GM12878 (cell line): Measurements from ENCODE around the gene ETV6. TPM values are rescaled to one million over a fixed set of nuclear protein-coding genes. Genes with fewer than 3 reads are reported as not detected.

Source experiments
- ATAC-seq: fragments of 200-7000 bp; cut with Tn5 transposase; 3 replicates; pipeline ENCODE4 v1.9.1; 2020; ENCODE audit warnings: mild to moderate bottlenecking, moderate library complexity
- BruUV-seq: library from RNA; stranded (reverse); fragments of 400-500 nt; replicated peaks from 2 replicates; lab custom pipeline; 2021; lab: Mats Ljungman, UMichigan
- CTCF ChIA-PET: fragments of 300-600 bp; sonication (Branson Sonifier 250); formaldehyde crosslinking; extraction: SDS; loops from one replicate; lab custom pipeline; 2021; ENCODE audit warnings: inconsistent platforms; lab: Yijun Ruan, JAX
- POLR2A ChIA-PET: fragments of 350-600 bp; formaldehyde crosslinking; extraction: SDS; loops from one replicate; lab custom pipeline; 2021; ENCODE audit warnings: inconsistent platforms; lab: Charles Lee
- RAD21 ChIA-PET: fragments of 300-600 bp; sonication (Branson Sonifier 250); formaldehyde crosslinking; loops from one replicate; lab custom pipeline; 2023; ENCODE audit warnings: antibody characterized with exemption; ENCODE audit not compliant: unreplicated experiment; lab: Charles Lee
- SMC1A ChIA-PET: fragments of 300-600 bp; sonication (Branson Sonifier 250); formaldehyde crosslinking; loops from one replicate; lab custom pipeline; 2023; ENCODE audit not compliant: unreplicated experiment, uncharacterized antibody; lab: Charles Lee
- DNase-seq: peaks from one replicate; pipeline ENCODE4 v3.0.0-alpha.2; 2011; ENCODE audit warnings: low read depth, low spot score
- FAIRE-seq: peaks from 3 replicates; lab custom pipeline; 2011; peaks lifted over from hg19 to GRCh38; lab: Jason Lieb, UNC
- H2AFZ ChIP-seq: 2 replicates; pipeline ENCODE4 v1.6.0; 2011; ENCODE audit warnings: low read depth, low read length, control low read depth; ENCODE audit not compliant: control insufficient read depth
- H3K27ac ChIP-seq: 2 replicates; pipeline ENCODE4 v1.5.1; 2011; ENCODE audit warnings: control low read depth; ENCODE audit not compliant: control insufficient read depth, insufficient read depth
- H3K27me3 ChIP-seq, 2 experiments: replicated peaks in 1 of 2; 2 replicates each; pipeline versions ENCODE4 v1.6.0 to v1.6.1; 2011; ENCODE audit warnings: low read length in 1 of 2; ENCODE audit not compliant: control insufficient read depth in 2 of 2, insufficient read depth in 2 of 2
- H3K36me3 ChIP-seq, 2 experiments: 2 replicates each; pipeline ENCODE4 v1.5.1; 2011; ENCODE audit warnings: low read length in 1 of 2; ENCODE audit not compliant: control insufficient read depth in 2 of 2, insufficient read depth in 2 of 2
- H3K4me1 ChIP-seq: 2 replicates; pipeline ENCODE4 v1.6.1; 2011; ENCODE audit warnings: mild to moderate bottlenecking, low read length, moderate library complexity, mixed read lengths; ENCODE audit not compliant: control insufficient read depth, insufficient read depth
- H3K4me2 ChIP-seq: 2 replicates; pipeline ENCODE4 v1.6.0; 2011; ENCODE audit warnings: control low read depth; ENCODE audit not compliant: control insufficient read depth, insufficient read depth
- H3K4me3 ChIP-seq: fragments of 200-600 bp; sonication (generic); 2 replicates; pipeline ENCODE4 v1.5.1; 2016
- H3K79me2 ChIP-seq: 2 replicates; pipeline ENCODE4 v1.6.0; 2011; ENCODE audit warnings: low read length; ENCODE audit not compliant: control insufficient read depth, insufficient read depth
- H3K9ac ChIP-seq: 2 replicates; pipeline ENCODE4 v1.8.0; 2011; ENCODE audit warnings: low read length, control low read depth, mixed read lengths; ENCODE audit not compliant: control insufficient read depth, insufficient read depth
- H3K9me3 ChIP-seq: replicated peaks from 3 replicates; pipeline ENCODE4 v1.5.1; 2011; ENCODE audit warnings: mild to moderate bottlenecking, low read length; ENCODE audit not compliant: control insufficient read depth, insufficient read depth
- H4K20me1 ChIP-seq: 2 replicates; pipeline ENCODE4 v1.6.0; 2011; ENCODE audit not compliant: control insufficient read depth, insufficient read depth
- ASH2L ChIP-seq: fragments of 300-600, 200-600 bp; sonication (generic); IDR thresholded peaks from 2 replicates; pipeline ENCODE4 v1.6.1; 2017; ENCODE audit warnings: low read depth, mild to moderate bottlenecking, borderline replicate concordance
- POLR2A ChIP-seq: IDR thresholded peaks from 2 replicates; pipeline ENCODE4 v1.6.1; 2011; ENCODE audit warnings: low read depth, mild to moderate bottlenecking, low read length
- SMAD1 ChIP-seq: fragments of 450-650 bp; IDR thresholded peaks from 2 replicates; pipeline ENCODE4 v1.6.1; 2018; ENCODE audit warnings: mild to moderate bottlenecking, low read depth; ENCODE audit not compliant: partially characterized antibody
- YBX1 ChIP-seq: fragments of 450-650 bp; IDR thresholded peaks from 2 replicates; pipeline ENCODE4 v1.6.1; 2016; ENCODE audit warnings: antibody characterized with exemption
- ZBTB4 ChIP-seq: fragments of 450-650 bp; formaldehyde crosslinking; IDR thresholded peaks from 2 replicates; pipeline ENCODE4 v1.4.0; 2022; ENCODE audit warnings: mild to moderate bottlenecking, moderate library complexity
- ZBTB40 ChIP-seq: fragments of 450-650 bp; IDR thresholded peaks from 2 replicates; pipeline ENCODE4 v1.6.1; 2016; ENCODE audit warnings: mild to moderate bottlenecking, moderate library complexity, borderline replicate concordance
- ZNF217 ChIP-seq: fragments of 450-650 bp; IDR thresholded peaks from 2 replicates; pipeline ENCODE4 v1.6.1; 2017; ENCODE audit warnings: antibody characterized with exemption, mild to moderate bottlenecking
- WGBS: methylation state at CpG from one replicate; pipeline ENCODE4 v1.1.6; 2016; ENCODE audit warnings: low lambda C conversion rate; ENCODE audit not compliant: insufficient replicate concordance, insufficient coverage; ENCODE audit errors: missing lambda C conversion rate; 5-methylcytosine and 5-hydroxymethylcytosine counted together
- in situ Hi-C: fragments of 300-500 bp; cut with MboI; formaldehyde crosslinking; loops from 9 replicates; pipeline ENCODE4 v1.14.3; 2018; ENCODE audit warnings: mixed read lengths
- intact Hi-C: fragments of 100-400 bp; cut with micrococcal nuclease; formaldehyde crosslinking; loops from one replicate; pipeline ENCODE4 v1.14.2; 2022; ENCODE audit not compliant: unreplicated experiment
- polyA plus RNA-seq, 11 experiments: library from polyadenylated mRNA; depleted of rRNA in 4 of 11; unstranded in 6 of 11; stranded (reverse) in 5 of 11; fragments of >200 nt; fragmentation: Nextera tagmentation in 4 of 11; fragmentation: Illumina TruSeq in 1 of 11; extraction: Ambion mirVana in 4 of 11; extraction: Trizol in 1 of 11; gene quantifications; 1 replicate in 1 of 11; 2 replicates in 10 of 11; pipeline versions ENCODE4 v1.2.1 to v1.2.3, GENCODE V29; 2011 to 2016; ENCODE audit warnings: inconsistent platforms in 2 of 11, missing spikeins in 2 of 11, low read depth in 1 of 11
- total RNA-seq, 4 experiments: library from RNA; depleted of rRNA in 3 of 4; stranded (reverse); fragments of >200 nt in 3 of 4; fragmentation: Illumina TruSeq in 1 of 4; extraction: Trizol in 1 of 4; gene quantifications; 2 replicates each; pipeline versions ENCODE4 v1.2.1 to v1.2.3, GENCODE V29; 2013 to 2021
- TF ChIP-seq, protein P1 (sequence below): fragments of 450-650 bp; IDR thresholded peaks from 2 replicates; pipeline ENCODE4 v1.6.1; 2016; ENCODE audit warnings: mild to moderate bottlenecking
- TF ChIP-seq, protein P2 (sequence below): IDR thresholded peaks from 2 replicates; pipeline ENCODE4 v1.6.1; 2012; ENCODE audit warnings: improper control_type of control experiment, low read depth, low read length; ENCODE audit not compliant: insufficient replicate concordance

The ETV6 gene
- total and polyA plus RNA-seq, 10 of the 15 experiments (the other 5 are each of a cell fraction or from before 2014, with no cell fraction given), result 6.6 to 74.8 (median 24.6) TPM

DNA sequence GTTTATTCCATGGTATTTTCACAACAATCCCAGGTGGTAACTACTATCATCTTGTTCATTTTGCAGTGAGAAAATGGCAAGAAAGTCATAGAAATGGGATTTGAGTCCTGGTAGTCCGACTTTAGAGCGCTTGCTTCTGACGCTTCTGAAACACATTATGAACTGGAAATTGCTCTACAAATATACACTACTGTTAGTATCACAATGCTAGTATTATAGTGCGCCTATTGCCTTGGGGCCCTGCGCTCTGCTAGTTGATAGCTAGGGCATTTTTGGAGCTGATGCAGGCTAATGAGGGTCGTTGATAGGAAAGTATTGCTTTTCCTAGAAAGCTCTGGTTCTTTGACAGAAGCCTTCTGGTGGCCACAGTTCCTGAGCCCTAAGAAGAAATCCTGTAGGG lies 61.0 kb downstream of the ETV6 start:
- ChIA-PET CTCF (interaction anchor here (0.5 kb wide), 1 partner anchor 138 kb away, joined by 3 read pairs; no protein-coding TSS in a partner anchor), SMC1A (interaction anchor here (1.2 to 1.5 kb wide), 3 partner anchors 17 to 79 kb away, joined by 3 read pairs; no protein-coding TSS in a partner anchor), POLR2A (interaction anchor here (0.6 to 1.4 kb wide), 2 partner anchors 11 to 141 kb away, joined by 3 to 5 read pairs; no protein-coding TSS in a partner anchor), RAD21 (no interaction called here)
- ATAC-seq, result no peak
- no peak for DNase-seq
- Histone ChIP-seq H2AFZ (no peak overlapping the region), H3K79me2 (peaks cover 94% of the 10 kb centered on the region), H3K27me3 (no peaks in the 10 kb centered on the region), H3K36me3 (peaks cover 8 to 36% of the 10 kb centered on the region in 2 experiments), H3K9me3 (no peaks in the 10 kb centered on the region), H3K4me1 (no peaks in the 10 kb centered on the region; the same call in 1 of the 2 replicates), H3K4me2 (no peak overlapping the region), H3K27ac (no peak overlapping the region), H3K9ac (no peak overlapping the region), H4K20me1 (peaks cover 4% of the 10 kb centered on the region; the same call in 1 of the 2 replicates), H3K4me3 (no peak overlapping the region)
- intact Hi-C loops, result no loop called here
- BruUV-seq, result no TSS peak
- FAIRE-seq, result no peak
- 92% methylated on average over 6 of the region's 6 CpGs for WGBS
- in situ Hi-C loops, result no loop called here
- no peak for TF ChIP-seq SMAD1
- TF ChIP-seq, protein P1, sequence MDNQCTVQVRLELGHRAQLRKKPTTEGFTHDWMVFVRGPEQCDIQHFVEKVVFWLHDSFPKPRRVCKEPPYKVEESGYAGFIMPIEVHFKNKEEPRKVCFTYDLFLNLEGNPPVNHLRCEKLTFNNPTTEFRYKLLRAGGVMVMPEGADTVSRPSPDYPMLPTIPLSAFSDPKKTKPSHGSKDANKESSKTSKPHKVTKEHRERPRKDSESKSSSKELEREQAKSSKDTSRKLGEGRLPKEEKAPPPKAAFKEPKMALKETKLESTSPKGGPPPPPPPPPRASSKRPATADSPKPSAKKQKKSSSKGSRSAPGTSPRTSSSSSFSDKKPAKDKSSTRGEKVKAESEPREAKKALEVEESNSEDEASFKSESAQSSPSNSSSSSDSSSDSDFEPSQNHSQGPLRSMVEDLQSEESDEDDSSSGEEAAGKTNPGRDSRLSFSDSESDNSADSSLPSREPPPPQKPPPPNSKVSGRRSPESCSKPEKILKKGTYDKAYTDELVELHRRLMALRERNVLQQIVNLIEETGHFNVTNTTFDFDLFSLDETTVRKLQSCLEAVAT, result no peak
- no peak for TF ChIP-seq ZNF217
- TF ChIP-seq, protein P2, sequence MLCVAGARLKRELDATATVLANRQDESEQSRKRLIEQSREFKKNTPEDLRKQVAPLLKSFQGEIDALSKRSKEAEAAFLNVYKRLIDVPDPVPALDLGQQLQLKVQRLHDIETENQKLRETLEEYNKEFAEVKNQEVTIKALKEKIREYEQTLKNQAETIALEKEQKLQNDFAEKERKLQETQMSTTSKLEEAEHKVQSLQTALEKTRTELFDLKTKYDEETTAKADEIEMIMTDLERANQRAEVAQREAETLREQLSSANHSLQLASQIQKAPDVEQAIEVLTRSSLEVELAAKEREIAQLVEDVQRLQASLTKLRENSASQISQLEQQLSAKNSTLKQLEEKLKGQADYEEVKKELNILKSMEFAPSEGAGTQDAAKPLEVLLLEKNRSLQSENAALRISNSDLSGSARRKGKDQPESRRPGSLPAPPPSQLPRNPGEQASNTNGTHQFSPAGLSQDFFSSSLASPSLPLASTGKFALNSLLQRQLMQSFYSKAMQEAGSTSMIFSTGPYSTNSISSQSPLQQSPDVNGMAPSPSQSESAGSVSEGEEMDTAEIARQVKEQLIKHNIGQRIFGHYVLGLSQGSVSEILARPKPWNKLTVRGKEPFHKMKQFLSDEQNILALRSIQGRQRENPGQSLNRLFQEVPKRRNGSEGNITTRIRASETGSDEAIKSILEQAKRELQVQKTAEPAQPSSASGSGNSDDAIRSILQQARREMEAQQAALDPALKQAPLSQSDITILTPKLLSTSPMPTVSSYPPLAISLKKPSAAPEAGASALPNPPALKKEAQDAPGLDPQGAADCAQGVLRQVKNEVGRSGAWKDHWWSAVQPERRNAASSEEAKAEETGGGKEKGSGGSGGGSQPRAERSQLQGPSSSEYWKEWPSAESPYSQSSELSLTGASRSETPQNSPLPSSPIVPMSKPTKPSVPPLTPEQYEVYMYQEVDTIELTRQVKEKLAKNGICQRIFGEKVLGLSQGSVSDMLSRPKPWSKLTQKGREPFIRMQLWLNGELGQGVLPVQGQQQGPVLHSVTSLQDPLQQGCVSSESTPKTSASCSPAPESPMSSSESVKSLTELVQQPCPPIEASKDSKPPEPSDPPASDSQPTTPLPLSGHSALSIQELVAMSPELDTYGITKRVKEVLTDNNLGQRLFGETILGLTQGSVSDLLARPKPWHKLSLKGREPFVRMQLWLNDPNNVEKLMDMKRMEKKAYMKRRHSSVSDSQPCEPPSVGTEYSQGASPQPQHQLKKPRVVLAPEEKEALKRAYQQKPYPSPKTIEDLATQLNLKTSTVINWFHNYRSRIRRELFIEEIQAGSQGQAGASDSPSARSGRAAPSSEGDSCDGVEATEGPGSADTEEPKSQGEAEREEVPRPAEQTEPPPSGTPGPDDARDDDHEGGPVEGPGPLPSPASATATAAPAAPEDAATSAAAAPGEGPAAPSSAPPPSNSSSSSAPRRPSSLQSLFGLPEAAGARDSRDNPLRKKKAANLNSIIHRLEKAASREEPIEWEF, result no peak
- TF ChIP-seq ASH2L, result no peak
- no peak for TF ChIP-seq YBX1
- TF ChIP-seq POLR2A, result no peak
- no peak for TF ChIP-seq ZBTB4
- no peak for TF ChIP-seq ZBTB40
